ENCODE data around the gene HIP1R.
"Not testable (repeated sequence)": the region's sequence is repeated elsewhere in the genome, so short reads cannot be mapped to it uniquely, and the experiment has no call there.

Gene HIP1R

GRCh38 chr12:122874081-122874480 is 38.8 kb downstream of the HIP1R start:
- no peak for DNase-seq (ENCODE audit: low read depth)

DNA sequence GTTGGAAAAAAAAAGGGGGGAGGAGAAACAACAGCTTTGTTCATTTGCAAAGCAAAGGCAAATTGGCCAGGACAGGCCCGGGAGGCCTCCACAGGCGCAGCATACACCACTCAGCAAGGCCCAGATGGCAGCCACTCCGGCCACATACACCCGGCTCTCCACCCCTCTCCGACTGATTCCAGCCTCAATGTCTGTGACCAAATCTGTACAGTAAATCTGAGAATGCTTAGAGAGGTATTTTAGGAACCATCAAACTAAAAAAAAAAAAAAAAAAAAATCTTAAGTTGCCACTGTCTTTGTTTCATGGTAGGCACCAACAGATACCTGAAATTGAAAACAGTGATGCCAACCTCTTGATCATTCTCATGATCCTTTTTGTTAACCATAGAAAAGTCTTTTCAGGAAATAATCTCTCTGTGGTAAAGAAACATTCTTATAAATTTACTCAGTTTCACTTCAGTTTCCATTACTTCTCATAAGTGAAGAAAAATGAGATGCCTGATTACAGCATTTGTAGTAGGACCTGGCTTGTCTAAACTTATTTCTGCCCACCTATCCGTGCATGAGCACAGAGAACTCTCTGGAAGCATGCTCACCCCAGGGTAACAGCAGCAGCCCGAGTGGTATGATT is 40.4 kb downstream of the HIP1R start:
- DNase-seq (ENCODE audit: low read depth): no peak

DNA sequence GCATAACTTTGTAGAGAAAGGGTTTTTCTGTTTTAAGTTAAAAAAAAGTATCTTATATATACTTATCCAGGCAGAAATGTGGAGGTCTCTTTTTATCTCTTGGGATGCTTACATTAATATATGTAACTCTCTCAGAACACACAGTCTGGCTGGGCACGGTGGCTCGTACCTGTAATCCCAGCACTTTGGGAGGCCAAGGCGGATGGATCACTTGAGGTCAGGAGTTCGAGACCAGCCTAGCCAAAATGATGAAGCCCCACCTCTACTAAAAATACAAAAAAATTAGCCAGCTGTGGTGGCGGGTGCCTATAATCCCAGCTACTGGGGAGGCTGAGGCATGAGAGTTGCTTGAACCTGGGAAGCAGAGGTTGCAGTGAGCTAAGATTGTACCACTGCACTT is 41.0 kb downstream of the HIP1R start:
- DNase-seq (ENCODE audit: low read depth): not testable (repeated sequence)

- DNase-seq (ENCODE audit: low read depth): no peak
These were observed 41.5 kb downstream of the HIP1R start for GRCh38 chr12:122876731-122877130.

GRCh38 chr12:122878780-122879612 is 43.7 kb downstream of the HIP1R start:
- no peak for DNase-seq (ENCODE audit: low read depth)

GRCh38 chr12:122880155-122880667 is 45.0 kb downstream of the HIP1R start:
- no peak for DNase-seq (ENCODE audit: low read depth)

- DNase-seq (ENCODE audit: low read depth): no peak
These were observed 45.4 kb downstream of the HIP1R start for GRCh38 chr12:122880668-122881067.

DNA sequence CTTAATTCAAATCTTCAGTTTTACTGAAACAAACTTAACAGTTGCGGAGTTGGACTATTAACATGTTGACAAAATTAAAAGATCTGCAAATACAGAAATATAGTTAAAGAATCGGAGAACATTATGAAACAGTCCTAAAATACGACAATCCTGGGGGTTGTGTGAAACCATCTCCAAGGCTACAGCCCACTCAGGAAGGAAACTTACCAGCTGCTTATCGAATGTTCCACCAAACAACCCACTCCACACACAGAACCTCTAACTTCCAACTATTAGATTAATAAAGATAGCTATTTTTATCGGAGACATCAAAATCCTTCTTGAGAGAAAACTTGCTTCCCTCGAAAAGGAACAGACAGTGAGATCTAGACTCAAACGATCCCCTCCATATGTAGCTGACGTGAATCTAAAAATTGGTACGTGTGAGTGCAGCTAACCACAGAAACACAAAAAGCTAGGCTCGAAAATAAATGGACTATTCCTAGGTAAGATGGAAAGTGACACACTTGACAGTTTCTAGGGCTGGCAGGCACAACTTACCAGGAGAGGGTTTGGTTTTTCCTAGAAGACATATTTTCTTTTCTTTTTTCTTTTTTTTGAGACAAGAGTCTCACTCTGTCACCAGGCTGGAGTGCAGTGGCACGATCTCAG is 47.8 kb downstream of the HIP1R start:
- no peak for DNase-seq (ENCODE audit: low read depth)

DNA sequence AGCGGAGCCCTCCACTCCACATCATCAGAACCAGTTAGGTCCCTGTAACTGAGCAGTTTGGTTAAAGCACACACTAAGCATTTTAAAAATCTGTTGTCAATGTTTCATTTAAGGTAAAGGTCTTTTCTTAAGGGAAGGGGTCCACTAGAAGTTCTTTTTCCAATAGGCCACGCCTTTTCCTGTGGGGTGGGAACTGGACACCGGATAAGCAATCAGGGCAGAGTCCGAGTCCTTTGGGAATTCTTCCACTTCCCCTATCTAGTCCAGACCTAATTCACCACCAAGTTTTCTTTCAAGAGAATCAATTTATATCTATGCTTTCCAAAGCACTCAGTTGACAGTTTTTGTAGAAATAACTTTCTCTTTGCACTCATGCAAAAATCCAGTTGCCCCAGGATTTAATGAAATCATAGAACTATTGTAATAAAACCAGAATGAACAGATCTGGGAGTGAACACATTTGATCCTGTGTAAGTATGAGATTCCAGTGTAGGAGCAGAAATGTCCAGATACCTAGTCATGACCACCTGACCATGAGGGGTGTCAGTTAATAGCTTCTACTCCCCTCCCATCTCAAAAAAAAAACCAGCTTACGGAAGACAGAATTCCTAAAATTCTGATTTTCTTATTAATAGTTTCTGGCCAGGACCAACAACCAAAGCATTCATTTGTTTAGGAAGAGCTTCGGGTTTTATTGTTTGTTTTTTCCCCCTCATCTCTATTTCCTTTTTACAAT is 49.0 kb downstream of the HIP1R start:
- DNase-seq (ENCODE audit: low read depth): no peak

GRCh38 chr12:122884860-122885259 is 49.6 kb downstream of the HIP1R start:
- no peak for DNase-seq (ENCODE audit: low read depth)

DNA sequence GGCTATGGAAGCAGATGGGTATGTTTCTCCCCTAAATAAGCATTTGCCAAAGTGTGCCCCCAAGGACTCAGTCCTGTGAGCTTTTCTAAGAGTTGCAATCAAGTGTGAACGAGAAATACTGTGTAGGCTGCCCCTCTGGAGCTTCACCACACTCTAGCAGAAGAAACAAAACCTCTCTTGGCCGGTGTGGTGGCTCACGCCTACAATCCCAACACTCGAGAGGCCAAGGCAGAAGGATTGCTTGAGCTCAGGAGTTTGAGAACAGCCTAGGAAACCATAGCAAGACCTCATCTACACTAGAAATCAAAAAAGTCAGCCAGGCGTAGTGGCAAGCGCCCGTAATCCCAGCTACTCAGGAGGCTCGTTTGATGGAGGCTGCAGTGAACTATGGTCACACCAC is 50.9 kb downstream of the HIP1R start:
- DNase-seq (ENCODE audit: low read depth): no peak

- DNase-seq (ENCODE audit: low read depth): no peak
These were observed 51.9 kb downstream of the HIP1R start for GRCh38 chr12:122886851-122887818.

- DNase-seq (ENCODE audit: low read depth): no peak
These were observed 52.6 kb downstream of the HIP1R start for GRCh38 chr12:122887819-122888212.

DNA sequence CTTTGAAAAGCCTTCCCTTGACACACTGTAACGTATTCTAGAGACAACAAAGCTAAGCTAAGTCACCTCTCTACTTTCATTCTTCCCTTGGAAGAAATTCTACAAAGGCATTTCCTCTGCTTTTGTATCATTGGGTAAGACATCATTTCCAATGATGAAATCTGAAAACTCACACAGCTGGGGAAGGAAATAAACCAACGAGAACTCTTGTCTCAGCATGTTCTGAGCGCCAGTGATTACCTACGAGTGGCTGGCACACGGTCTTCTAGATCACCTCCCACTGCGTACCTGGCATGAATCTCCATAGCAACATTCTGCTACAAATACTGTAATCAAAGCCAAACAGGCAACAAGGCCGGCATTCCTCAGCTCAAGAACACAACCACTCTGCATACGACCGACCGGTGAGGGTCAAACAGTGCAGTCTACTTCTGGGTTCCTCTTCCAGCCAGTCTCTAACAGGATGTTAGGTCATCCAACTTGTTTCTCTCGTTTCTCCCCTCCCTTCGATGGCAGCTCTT is 53.0 kb downstream of the HIP1R start:
- DNase-seq (ENCODE audit: low read depth): no peak

DNA sequence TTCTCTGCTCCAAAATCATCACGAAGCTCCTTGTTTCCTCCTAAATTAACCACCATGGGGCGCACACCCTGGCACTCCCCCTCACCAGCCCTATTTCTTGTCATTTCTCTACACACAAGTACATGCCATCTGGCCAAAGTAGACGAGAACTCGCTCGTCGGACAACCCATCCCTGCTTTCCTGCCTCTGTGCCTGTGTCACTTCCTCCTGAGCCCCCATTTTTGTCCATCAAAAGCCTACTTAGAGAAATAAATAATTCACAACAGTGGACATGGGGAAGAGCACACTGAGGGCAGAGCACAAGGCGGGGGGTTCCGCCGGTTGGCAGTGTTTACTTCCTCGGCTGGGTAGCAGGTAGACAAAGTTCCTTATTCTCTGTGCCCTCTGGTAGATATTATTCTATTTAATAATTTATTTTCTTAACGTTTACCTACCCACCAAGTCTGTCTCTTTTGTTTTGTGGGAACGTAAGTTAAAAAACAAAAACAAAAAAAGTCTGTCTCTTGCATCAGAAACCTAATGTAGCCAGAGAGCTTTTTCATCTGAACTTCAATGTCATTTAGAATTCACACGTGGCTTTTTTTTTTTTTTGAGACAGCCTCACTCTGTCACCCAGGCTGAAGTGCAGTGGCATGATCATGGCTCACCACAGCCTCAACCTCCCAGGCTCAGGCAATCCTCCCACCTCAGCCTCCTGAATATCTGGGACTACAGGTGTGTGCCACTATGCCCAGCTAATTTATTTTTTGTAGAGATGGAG is 54.7 kb downstream of the HIP1R start:
- no peak for DNase-seq (ENCODE audit: low read depth)

GRCh38 chr12:122891661-122892525 is 56.6 kb downstream of the HIP1R start:
- DNase-seq (ENCODE audit: low read depth): no peak

GRCh38 chr12:122892724-122893123 is 57.5 kb downstream of the HIP1R start:
- DNase-seq (ENCODE audit: low read depth): not testable (repeated sequence)

- no peak for DNase-seq (ENCODE audit: low read depth)
These were observed 58.2 kb downstream of the HIP1R start for GRCh38 chr12:122893208-122894153.
